GM23338 (cell line): ENCODE measurements around the gene CD6.

Experiments used
- CTCF ChIP-seq, 2 experiments: fragments of 200-600 bp in 1 of 2; sonication (generic) in 1 of 2; conservative IDR thresholded peaks; 2 replicates each; pipeline versions ENCODE4 v1.5.1 to v1.6.1; 2016 to 2017; ENCODE audit warnings: antibody characterized with exemption in 2 of 2, low read depth in 2 of 2, mild to moderate bottlenecking in 2 of 2, moderate library complexity in 1 of 2
- ETS1 ChIP-seq: IDR thresholded peaks from 2 replicates; pipeline ENCODE4 v1.6.1; 2016; ENCODE audit warnings: antibody characterized with exemption
- EZH2 ChIP-seq: fragments of 200-600 bp; sonication (generic); IDR thresholded peaks from one replicate; pipeline ENCODE4 v1.8.0; 2017; ENCODE audit warnings: antibody characterized with exemption, mild to moderate bottlenecking, low read depth; ENCODE audit not compliant: unreplicated experiment
- EZH2phosphoT487 ChIP-seq: fragments of 200-600 bp; sonication (generic); IDR thresholded peaks from one replicate; pipeline ENCODE4 v1.8.1; 2018; ENCODE audit warnings: antibody characterized with exemption; ENCODE audit not compliant: unreplicated experiment
- NANOG ChIP-seq: IDR thresholded peaks from 2 replicates; pipeline ENCODE4 v1.6.1; 2016; ENCODE audit warnings: antibody characterized with exemption, borderline replicate concordance
- POLR2AphosphoS5 ChIP-seq: IDR thresholded peaks from 2 replicates; pipeline ENCODE4 v1.6.1; 2016; ENCODE audit warnings: antibody characterized with exemption, low read depth
- REST ChIP-seq: IDR thresholded peaks from one replicate; pipeline ENCODE4 v1.6.1; 2018; ENCODE audit warnings: antibody characterized with exemption; ENCODE audit not compliant: unreplicated experiment
- ZNF114 ChIP-seq: fragments of 250-450 bp; sonication (Bioruptor Pico); IDR thresholded peaks from 2 replicates; pipeline ENCODE4 v1.5.0; 2020; ENCODE audit warnings: mild to moderate bottlenecking, moderate library complexity

GRCh38 chr11:60995798-60996197 is 24.3 kb downstream of the CD6 start:
- TF ChIP-seq CTCF (conservative IDR thresholded peaks at IDR 0.05; ENCODE audit: low read depth in 2 of 2) (no peak), NANOG (no peak), EZH2 (no peak), REST (no peak), ZNF114 (no peak), ETS1 (no peak), POLR2AphosphoS5 (no peak), EZH2phosphoT487 (no peak)
